T-helper 17 cell (primary cell): ENCODE measurements around the gene PYDC1. TPM values are rescaled to one million over a fixed set of nuclear protein-coding genes. Genes with fewer than 3 reads are reported as not detected.
"Not testable (repeated sequence)": the region's sequence is repeated elsewhere in the genome, so short reads cannot be mapped to it uniquely, and the experiment has no call there.

ENCODE experiments used
- ATAC-seq: fragments of 150-1000 bp; cut with Tn5 transposase; 2 replicates; pipeline ENCODE4 v1.10.0; 2021; ENCODE audit warnings: mild to moderate bottlenecking, moderate library complexity
- DNase-seq, 3 donors: peaks; one replicate each; pipeline versions ENCODE4 v3.0.0 to v3.0.0-alpha.2; 2020 to 2021
- H3K9me3 ChIP-seq: one replicate; pipeline ENCODE4 v1.7.0; 2013; ENCODE audit warnings: low read length, mild to moderate bottlenecking; ENCODE audit not compliant: control insufficient read depth, poor library complexity, severe bottlenecking
- H3K27ac Mint-ChIP-seq: one replicate; pipeline ENCODE4 v1.8.0; 2022; ENCODE audit warnings: mild to moderate bottlenecking, moderate library complexity, mixed read lengths
- H3K27me3 Mint-ChIP-seq: one replicate; pipeline ENCODE4 v1.8.0; 2022; ENCODE audit warnings: mixed read lengths
- H3K36me3 Mint-ChIP-seq: one replicate; pipeline ENCODE4 v1.8.0; 2022; ENCODE audit warnings: low read depth, mixed read lengths
- H3K4me1 Mint-ChIP-seq: one replicate; pipeline ENCODE4 v1.8.0; 2022; ENCODE audit warnings: mild to moderate bottlenecking, mixed read lengths
- H3K4me3 Mint-ChIP-seq: one replicate; pipeline ENCODE4 v1.8.0; 2022; ENCODE audit warnings: mild to moderate bottlenecking, moderate library complexity, mixed read lengths
- total RNA-seq, 4 donors: library from RNA in 2 of 4; stranded (reverse) in 2 of 4; gene quantifications; one replicate each; pipeline ENCODE4 v1.2.3 and lab custom pipeline; 2022 to 2026

PYDC1 gene
- total RNA-seq, 2 donors from 2014 or later: not detected

- Mint-ChIP-seq H3K4me1 (peaks cover 78% of the 10 kb centered on the region), H3K36me3 (peaks cover 30% of the 10 kb centered on the region), H3K27me3 (no peaks in the 10 kb centered on the region), H3K27ac (peak overlapping the region; percentile 99), H3K4me3 (peak overlapping the region; percentile 39)
- DNase-seq: no peak
- ATAC-seq: peak; percentile 6
- H3K9me3 ChIP-seq: no peaks in the 10 kb centered on the region
These were observed 29.8 kb downstream of the PYDC1 start for GRCh38 chr16:31186930-31187807.

DNA sequence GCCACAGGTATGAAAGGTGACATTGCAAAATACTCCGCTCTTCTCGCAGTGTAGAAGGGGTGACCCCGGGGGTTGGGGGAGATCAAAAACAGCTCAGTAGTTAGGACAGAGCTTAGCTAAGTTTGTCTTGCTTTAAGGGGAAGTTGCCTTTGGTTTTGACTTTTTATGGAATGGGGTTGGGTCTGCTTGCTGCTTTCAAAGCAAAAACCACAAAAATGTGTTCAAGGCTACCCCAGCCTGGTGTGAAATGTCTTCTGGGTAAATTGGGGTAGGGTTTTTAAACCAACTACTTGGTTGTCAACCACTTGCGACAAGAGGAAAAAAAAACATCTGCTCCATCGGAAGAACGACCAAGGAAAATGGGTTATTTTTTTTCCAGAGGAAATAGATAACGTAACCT lies 30.8 kb downstream of the PYDC1 start:
- Mint-ChIP-seq H3K4me3 (peak overlapping the region; percentile 43), H3K27ac (peak overlapping the region; percentile 99), H3K4me1 (peaks cover 75% of the 10 kb centered on the region), H3K36me3 (peaks cover 29% of the 10 kb centered on the region), H3K27me3 (no peaks in the 10 kb centered on the region)
- no peak for ATAC-seq
- DNase-seq: no peak
- H3K9me3 ChIP-seq: no peaks in the 10 kb centered on the region

DNA sequence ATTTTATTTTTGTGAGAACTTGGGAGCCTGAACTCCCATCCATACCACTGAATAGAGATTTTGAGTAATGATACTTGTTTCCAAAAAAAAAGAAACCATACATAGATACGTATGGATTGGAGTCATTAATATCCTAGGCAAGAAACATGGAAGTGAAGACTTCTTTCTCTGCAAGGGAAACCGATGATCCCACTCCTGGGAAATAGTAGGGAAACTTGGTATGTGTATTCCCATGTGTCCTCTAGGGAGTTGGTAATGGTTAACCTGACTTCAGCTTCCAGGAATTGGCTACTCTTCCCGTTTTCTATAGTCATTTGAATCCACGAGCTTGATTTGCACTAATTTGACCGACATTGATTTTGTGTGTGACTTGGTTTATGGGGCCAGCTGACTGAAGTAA lies 31.6 kb downstream of the PYDC1 start:
- Mint-ChIP-seq H3K4me1 (peaks cover 70% of the 10 kb centered on the region), H3K27me3 (no peaks in the 10 kb centered on the region), H3K27ac (peak overlapping the region; percentile 99), H3K4me3 (peak overlapping the region; percentile 56), H3K36me3 (peaks cover 23% of the 10 kb centered on the region)
- ATAC-seq (no peak), DNase-seq (no peak)
- no peaks in the 10 kb centered on the region for H3K9me3 ChIP-seq

DNA sequence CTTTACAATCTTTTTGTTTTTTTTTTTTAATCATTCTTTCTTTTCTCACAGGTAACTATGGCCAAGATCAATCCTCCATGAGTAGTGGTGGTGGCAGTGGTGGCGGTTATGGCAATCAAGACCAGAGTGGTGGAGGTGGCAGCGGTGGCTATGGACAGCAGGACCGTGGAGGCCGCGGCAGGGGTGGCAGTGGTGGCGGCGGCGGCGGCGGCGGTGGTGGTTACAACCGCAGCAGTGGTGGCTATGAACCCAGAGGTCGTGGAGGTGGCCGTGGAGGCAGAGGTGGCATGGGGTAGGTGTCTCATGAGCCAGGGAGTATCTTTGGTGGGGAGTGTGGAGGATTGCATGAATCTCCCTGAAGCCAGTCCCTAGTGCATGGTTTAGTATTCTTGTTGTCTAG lies 32.0 kb downstream of the PYDC1 start:
- DNase-seq (no peak), ATAC-seq (no peak)
- Mint-ChIP-seq H3K36me3 (peaks cover 22% of the 10 kb centered on the region), H3K4me1 (peaks cover 68% of the 10 kb centered on the region), H3K27ac (peak overlapping the region; percentile 99), H3K4me3 (peak overlapping the region; percentile 56), H3K27me3 (no peaks in the 10 kb centered on the region)
- no peaks in the 10 kb centered on the region for H3K9me3 ChIP-seq

DNA sequence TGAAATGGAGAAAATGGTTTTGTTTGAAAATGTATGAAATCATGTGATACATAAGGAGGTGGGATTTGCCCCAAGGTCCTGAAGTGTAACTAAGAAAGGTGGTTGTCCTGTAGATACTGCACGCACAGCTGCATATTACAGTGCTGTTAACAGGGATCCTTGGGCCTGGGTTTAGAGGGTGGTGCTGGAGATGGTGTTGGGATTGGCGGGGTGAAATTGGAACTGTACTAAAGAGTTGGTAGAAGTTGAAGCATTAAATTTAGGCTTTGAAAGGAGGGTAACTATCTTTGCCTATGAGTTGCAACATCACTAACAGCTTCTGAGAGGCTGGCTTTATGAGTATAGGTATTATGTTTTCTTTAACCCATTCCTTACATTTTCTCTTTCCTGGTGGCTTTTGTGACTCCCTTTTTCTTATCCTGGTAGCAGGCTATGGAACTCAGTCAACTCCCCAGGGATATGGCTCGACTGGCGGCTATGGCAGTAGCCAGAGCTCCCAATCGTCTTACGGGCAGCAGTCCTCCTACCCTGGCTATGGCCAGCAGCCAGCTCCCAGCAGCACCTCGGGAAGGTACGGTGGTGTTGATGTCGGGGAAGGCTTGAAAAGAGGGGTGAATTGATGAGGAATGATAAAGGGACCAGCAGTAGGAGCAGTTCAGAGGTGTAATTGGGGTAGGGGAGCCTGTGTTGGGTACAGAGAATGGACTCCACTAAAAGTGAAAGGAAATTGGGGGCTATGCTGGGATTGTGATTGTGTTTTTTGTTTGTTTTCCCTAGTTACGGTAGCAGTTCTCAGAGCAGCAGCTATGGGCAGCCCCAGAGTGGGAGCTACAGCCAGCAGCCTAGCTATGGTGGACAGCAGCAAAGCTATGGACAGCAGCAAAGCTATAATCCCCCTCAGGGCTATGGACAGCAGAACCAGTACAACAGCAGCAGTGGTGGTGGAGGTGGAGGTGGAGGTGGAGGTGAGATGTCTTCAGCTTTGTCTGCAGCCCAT lies 33.2 kb downstream of the PYDC1 start:
- DNase-seq (no peak), ATAC-seq (no peak)
- peaks cover 18% of the 10 kb centered on the region for H3K36me3 Mint-ChIP-seq
- peak overlapping the region; percentile 70 for H3K4me3 Mint-ChIP-seq
- H3K9me3 ChIP-seq: no peaks in the 10 kb centered on the region
- no peaks in the 10 kb centered on the region for H3K27me3 Mint-ChIP-seq
- H3K4me1 Mint-ChIP-seq: peaks cover 62% of the 10 kb centered on the region
- H3K27ac Mint-ChIP-seq: peak overlapping the region; percentile 99

DNA sequence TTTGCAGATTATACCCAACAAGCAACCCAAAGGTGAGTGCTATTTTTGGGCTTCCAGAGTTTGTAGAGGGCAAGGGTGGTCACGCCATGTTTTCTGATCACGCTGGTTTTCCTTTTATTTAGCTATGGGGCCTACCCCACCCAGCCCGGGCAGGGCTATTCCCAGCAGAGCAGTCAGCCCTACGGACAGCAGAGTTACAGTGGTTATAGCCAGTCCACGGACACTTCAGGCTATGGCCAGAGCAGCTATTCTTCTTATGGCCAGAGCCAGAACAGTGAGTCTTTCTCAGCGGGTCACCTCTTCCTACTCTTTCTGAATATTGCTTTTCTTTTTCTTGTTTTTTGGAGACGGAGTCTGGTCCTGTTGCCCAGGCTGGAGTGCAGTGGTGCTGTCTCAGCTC lies 34.5 kb downstream of the PYDC1 start:
- H3K9me3 ChIP-seq: no peaks in the 10 kb centered on the region
- DNase-seq: no peak
- H3K27me3 Mint-ChIP-seq: no peaks in the 10 kb centered on the region
- H3K4me3 Mint-ChIP-seq: peak overlapping the region; percentile 95
- no peak for ATAC-seq
- H3K4me1 Mint-ChIP-seq: peaks cover 64% of the 10 kb centered on the region
- H3K27ac Mint-ChIP-seq: peak overlapping the region; percentile 99
- peaks cover 18% of the 10 kb centered on the region for H3K36me3 Mint-ChIP-seq

DNA sequence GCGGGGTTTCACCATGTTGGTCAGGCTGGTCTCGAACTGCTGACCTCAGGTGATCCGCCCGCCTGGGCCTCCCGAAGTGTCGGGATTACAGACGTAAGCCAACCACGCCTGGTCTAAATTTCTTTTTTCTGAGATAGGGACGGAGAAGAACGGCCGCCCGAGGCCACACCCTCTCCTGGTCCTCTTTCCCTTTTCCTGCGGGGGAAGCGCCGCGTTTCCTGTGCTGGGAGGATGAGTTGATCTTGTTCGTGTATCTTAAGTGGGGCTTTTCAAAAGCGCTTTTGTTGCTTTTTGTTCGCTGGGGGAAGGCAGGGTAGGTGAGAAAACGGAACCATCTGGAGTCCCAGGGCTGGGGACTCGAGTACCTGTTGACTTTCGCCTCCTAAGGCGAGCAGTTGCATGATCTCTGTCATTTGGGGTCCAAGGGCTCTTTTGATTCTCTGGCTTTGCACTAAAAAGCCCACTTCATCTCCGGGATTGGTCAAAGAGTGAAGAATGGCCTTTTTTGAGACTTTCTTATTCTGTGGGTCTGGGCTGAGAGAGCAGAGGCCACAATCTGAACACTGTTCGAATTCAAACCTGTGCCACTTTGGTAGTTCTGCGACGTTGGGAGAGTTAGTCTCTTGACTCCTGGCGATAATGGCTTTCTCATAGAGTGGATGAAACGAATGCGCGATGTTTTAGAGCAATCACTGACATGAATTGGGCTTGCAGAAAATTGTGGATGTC lies 35.7 kb downstream of the PYDC1 start:
- Mint-ChIP-seq H3K27me3 (no peaks in the 10 kb centered on the region), H3K27ac (peak overlapping the region; percentile 99), H3K4me3 (peak overlapping the region; percentile 95), H3K4me1 (peaks cover 59% of the 10 kb centered on the region), H3K36me3 (peaks cover 18% of the 10 kb centered on the region)
- H3K9me3 ChIP-seq: no peaks in the 10 kb centered on the region
- ATAC-seq: no peak
- no peak for DNase-seq

GRCh38 chr16:31179747-31180459 lies 37.0 kb downstream of the PYDC1 start, which contains the start of gene FUS:
FUS (plus strand) TSS chr16:31180139; CDS start chr16:31180215, 76 bp downstream.
- H3K9me3 ChIP-seq: no peaks in the 10 kb centered on the region
- ATAC-seq (peak; percentile 71), DNase-seq (peak; percentile 86 to 90 (median 88))
- Mint-ChIP-seq H3K36me3 (peaks cover 11% of the 10 kb centered on the region), H3K4me3 (peak within 1 kb of the TSS; percentile 95), H3K27ac (peak within 1 kb of the TSS; percentile 99), H3K27me3 (no peaks in the 10 kb centered on the region), H3K4me1 (peaks cover 47% of the 10 kb centered on the region)

GRCh38 chr16:31179219-31179746 lies 37.7 kb downstream of the PYDC1 start:
- Mint-ChIP-seq H3K4me1 (peaks cover 44% of the 10 kb centered on the region), H3K27ac (peak overlapping the region; percentile 99), H3K27me3 (no peaks in the 10 kb centered on the region), H3K36me3 (peaks cover 8% of the 10 kb centered on the region), H3K4me3 (peak overlapping the region; percentile 95)
- DNase-seq: no peak
- no peaks in the 10 kb centered on the region for H3K9me3 ChIP-seq
- no peak for ATAC-seq

- peak; percentile 28 for ATAC-seq
- H3K9me3 ChIP-seq: no peaks in the 10 kb centered on the region
- Mint-ChIP-seq H3K27ac (peak overlapping the region; percentile 79), H3K36me3 (peaks cover 3% of the 10 kb centered on the region), H3K4me1 (peaks cover 26% of the 10 kb centered on the region), H3K27me3 (no peaks in the 10 kb centered on the region), H3K4me3 (peak overlapping the region; percentile 80)
- DNase-seq: peak in 1 of 3 donors; percentile 28
These were observed 39.8 kb downstream of the PYDC1 start for GRCh38 chr16:31177136-31177535.

DNA sequence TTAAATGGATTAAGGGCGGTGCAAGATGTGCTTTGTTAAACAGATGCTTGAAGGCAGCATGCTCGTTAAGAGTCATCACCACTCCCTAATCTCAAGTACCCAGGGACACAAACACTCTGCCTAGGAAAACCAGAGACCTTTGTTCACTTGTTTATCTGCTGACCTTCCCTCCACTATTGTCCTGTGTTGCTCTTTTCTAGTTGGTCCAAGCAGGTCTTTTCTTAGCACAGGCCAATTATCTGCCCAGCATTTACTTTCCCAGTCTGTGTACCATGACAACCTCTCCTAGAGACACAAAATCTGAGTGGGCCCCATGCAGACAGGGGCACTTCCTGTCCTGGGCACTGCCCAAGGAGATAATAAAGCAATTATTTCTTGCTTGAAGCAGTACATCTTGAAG lies 46.9 kb downstream of the PYDC1 start:
- H3K27ac Mint-ChIP-seq, H3K36me3 Mint-ChIP-seq, H3K4me1 Mint-ChIP-seq, H3K9me3 ChIP-seq, DNase-seq, H3K4me3 Mint-ChIP-seq, H3K27me3 Mint-ChIP-seq, ATAC-seq: not testable (repeated sequence)

DNA sequence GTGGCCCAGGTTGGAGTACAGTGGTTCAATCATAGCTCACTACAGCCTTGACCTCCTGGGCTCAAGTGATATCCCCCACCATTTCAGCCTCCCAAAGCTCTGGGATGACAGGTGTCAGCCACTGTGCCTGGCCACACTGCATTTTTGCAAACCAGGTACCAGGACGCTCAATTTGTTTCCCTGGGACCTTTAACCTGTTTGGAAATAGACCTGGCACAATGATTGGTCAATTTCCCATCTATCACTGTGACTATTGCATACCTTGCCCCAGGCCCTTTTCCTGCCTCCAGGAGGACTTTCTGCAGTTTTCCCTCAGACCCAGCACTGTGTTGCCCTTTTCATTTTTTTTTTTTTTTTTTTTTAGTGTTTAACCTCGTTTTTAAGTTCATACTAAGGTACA lies 48.1 kb downstream of the PYDC1 start:
- ATAC-seq (no peak), DNase-seq (no peak)
- no peak overlapping the region for H3K27ac Mint-ChIP-seq
- peaks cover 2% of the 10 kb centered on the region for H3K4me1 Mint-ChIP-seq
- no peaks in the 10 kb centered on the region for H3K9me3 ChIP-seq
- H3K36me3 Mint-ChIP-seq: no peaks in the 10 kb centered on the region
- H3K27me3 Mint-ChIP-seq: peaks cover 6% of the 10 kb centered on the region
- no peak overlapping the region for H3K4me3 Mint-ChIP-seq
